ENCODE results near the gene KIAA0408. TPM values are rescaled to one million over a fixed set of nuclear protein-coding genes. Genes with fewer than 3 reads are reported as not detected.
"Not testable (repeated sequence)": the region's sequence is repeated elsewhere in the genome, so short reads cannot be mapped to it uniquely, and the experiment has no call there.

The KIAA0408 gene
- total RNA-seq, 2 donors from 2014 or later = 1.5 to 12.9 TPM

DNA sequence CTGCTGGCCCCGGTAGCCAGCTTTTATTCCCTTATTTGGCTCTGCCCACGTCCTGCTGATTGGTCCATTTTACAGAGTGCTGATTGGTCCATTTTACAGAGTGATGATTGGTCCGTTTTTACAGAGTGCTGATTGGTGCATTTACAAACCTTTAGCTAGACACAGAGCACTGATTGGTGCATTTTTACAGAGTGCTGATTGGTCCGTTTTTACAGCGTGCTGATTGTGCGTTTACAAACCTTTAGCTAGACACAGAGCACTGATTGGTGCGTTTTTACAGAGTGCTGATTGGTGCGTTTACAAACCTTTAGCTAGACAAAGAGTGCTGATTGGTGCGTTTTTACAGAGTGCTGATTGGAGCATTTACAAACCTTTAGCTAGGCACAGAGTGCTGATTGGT, 30.6 kb downstream of the KIAA0408 start:
- DNase-seq; intact Hi-C loops (cut with DNase I); ATAC-seq: not testable (repeated sequence)

DNA sequence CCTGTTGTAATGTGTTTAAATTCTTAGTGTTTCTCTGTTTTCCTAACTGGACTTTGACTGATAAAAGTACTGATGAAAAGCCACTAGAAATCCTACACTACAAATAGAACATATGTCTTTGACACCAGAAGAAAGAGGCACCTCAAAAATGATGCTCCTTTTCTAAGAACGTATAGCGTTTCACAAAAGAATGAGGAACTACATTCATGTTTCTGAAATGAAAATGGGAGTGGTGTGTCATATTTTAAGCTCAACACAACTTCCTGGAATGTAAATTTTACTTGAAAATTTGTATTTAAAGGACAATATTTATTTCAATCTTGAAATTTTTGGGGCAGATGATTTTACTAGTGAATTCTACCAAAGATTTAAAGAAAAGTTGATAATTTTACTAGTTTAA, 35.3 kb downstream of the KIAA0408 start:
- DNase-seq (no peak), ATAC-seq (no peak)
- intact Hi-C loops (cut with DNase I) = loop anchor here in 1 of 2 donors (5.0 kb wide), 1 partner anchor 122 kb away; no protein-coding TSS in a partner anchor

DNA sequence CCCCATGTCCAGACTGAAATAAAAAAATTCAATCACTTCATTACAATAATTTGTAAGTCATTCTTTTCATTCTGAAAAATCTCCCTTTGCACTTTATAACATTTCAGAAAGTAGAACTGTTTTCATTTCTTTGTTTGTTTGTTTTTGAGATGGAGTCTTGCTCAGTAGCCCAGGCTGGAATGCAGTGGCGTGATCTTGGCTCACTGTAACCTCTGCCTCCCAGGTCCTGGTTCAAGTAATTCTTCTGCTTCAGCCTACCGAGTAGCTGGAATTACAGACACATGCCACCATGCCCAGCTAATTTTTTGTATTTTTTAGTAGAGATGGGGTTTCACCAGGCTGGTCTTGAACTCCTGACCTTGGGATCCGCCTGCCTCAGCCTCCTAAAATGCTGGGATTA, 38.0 kb downstream of the KIAA0408 start:
- intact Hi-C loops (cut with DNase I) = loop anchor here in 1 of 2 donors (5.0 kb wide), 1 partner anchor 119 kb away; no protein-coding TSS in a partner anchor
- not testable (repeated sequence) for DNase-seq, ATAC-seq

DNA sequence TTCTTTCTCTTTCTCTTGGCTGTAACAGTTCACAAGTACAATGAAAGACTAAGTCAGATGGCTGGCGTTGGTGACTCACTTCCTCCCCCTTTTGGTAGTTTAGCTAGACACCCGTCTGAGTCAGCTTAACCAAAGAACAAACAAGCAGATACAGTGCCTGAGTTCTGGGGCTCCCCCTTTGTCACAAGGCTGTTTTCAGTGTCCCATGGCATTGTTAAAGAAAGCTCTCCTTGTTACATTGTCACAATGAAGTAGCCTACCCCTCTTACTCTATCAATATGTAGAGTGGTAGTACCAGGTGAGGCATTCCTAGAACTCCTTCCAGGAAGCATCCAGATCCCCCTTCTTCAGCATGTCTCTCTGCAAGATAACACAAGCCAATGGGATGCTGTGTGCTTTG, 38.6 kb downstream of the KIAA0408 start:
- ATAC-seq (peak; percentile 77 to 98), DNase-seq (peak; percentile 63)
- intact Hi-C loops (cut with DNase I) = loop anchor here in 1 of 2 donors (5.0 kb wide), 1 partner anchor 118 kb away; no protein-coding TSS in a partner anchor

DNA sequence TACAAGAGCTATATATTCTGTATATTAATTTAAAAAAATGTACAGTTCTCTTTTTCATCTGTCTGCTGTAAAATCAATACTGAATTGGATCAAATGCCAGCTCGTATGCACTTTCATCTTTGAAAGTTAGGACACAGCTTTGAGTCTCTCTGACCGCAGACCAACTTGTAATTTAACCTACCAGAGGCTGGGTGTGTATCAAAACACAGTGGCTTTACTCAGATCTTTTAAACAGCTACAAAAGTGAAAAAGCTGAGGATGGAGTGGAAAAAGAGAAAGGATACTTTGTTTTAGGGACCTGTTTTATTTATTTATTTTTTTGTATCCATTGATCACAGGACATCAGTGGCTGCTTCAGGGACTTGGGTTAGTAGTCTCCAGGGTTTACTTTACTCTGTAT, 44.1 kb downstream of the KIAA0408 start:
- DNase-seq (no peak), ATAC-seq (no peak)
- intact Hi-C loops (cut with DNase I) = no loop called here

DNA sequence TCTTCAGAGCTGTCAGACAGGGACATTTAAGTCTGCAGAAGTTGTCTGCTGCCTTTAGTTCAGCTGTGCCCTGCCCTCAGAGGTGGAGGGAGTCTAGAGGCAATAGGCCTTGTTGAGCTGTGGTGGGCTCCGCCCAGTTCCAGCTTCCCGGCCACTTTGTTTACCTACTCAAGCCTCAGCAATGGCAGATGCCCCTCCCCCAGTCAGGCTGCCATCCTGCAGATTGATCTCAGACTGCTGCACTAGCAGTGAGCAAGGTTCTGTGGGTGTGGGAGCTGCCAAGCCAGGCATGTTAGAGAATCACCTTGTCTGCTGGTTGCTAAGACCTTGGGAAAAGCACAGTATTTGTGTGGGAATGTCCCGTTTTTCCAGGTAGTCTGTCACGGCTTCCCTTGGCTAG, 46.1 kb downstream of the KIAA0408 start:
- DNase-seq; ATAC-seq; intact Hi-C loops (cut with DNase I): not testable (repeated sequence)

DNA sequence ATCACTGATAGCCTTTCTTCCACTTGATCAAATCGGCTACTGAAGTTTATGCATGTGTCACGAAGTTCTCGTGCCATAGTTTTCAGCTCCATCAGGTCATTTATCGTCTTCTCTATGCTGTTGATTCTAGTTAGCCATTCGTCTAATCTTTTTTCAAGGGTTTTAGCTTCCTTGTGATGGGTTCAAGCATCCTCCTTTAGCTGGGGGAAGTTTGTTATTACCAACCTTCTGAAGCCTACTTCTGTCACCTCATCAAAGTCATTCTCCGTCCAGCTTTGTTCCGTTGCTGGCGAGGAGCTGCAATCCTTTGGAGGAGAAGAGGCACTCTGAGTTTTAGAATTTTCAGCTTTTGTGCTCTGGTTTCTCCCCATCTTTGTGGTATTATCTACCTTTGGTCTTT, 47.2 kb downstream of the KIAA0408 start:
- intact Hi-C loops (cut with DNase I); DNase-seq; ATAC-seq: not testable (repeated sequence)

Other genes with a start within 250 kb of the KIAA0408 start
- gene RNF146, start 192.5 kb downstream of the KIAA0408 start, total RNA-seq = 10 to 100 TPM; 36.8 to 44.9 TPM
- 10 to 100 TPM; 41.1 to 62.9 TPM for gene ECHDC1, start 115.8 kb downstream of the KIAA0408 start, total RNA-seq
- not detected for gene C6orf58, start 117.8 kb upstream of the KIAA0408 start, total RNA-seq